Osteocyte (in vitro differentiated cells): ENCODE measurements around the gene IZUMO1R. TPM values are rescaled to one million over a fixed set of nuclear protein-coding genes. Genes with fewer than 3 reads are reported as not detected.

Experiments
- DNase-seq: peaks from one replicate; pipeline ENCODE4 v3.0.0; 2021; ENCODE audit warnings: mixed read lengths; ENCODE audit not compliant: unreplicated experiment; ENCODE audit errors: extremely low spot score
- H3K27ac Mint-ChIP-seq: one replicate; pipeline ENCODE4 v1.8.0; 2021; ENCODE audit warnings: mild to moderate bottlenecking, mixed read lengths; ENCODE audit not compliant: unreplicated experiment
- H3K27me3 Mint-ChIP-seq: one replicate; pipeline ENCODE4 v1.8.0; 2021; ENCODE audit warnings: mixed read lengths; ENCODE audit not compliant: unreplicated experiment
- H3K36me3 Mint-ChIP-seq: one replicate; pipeline ENCODE4 v1.8.0; 2021; ENCODE audit warnings: mixed read lengths; ENCODE audit not compliant: unreplicated experiment
- H3K4me1 Mint-ChIP-seq: one replicate; pipeline ENCODE4 v1.8.0; 2021; ENCODE audit warnings: mixed read lengths; ENCODE audit not compliant: unreplicated experiment
- H3K4me3 Mint-ChIP-seq: one replicate; pipeline ENCODE4 v1.8.0; 2021; ENCODE audit warnings: mild to moderate bottlenecking, moderate library complexity, mixed read lengths; ENCODE audit not compliant: unreplicated experiment
- H3K9me3 Mint-ChIP-seq: one replicate; pipeline ENCODE4 v1.8.0; 2021; ENCODE audit warnings: mixed read lengths; ENCODE audit not compliant: unreplicated experiment
- CTCF ChIP-seq: fragments of 200-600 bp; sonication (generic); IDR thresholded peaks from 2 replicates; pipeline ENCODE4 v1.5.0; 2021; ENCODE audit warnings: antibody characterized with exemption, mild to moderate bottlenecking, moderate library complexity
- total RNA-seq: library from RNA; stranded (reverse); gene quantifications from 2 replicates; pipeline ENCODE4 v1.2.1, GENCODE V29; 2021

The IZUMO1R gene
- total RNA-seq, 1 donor from 2014 or later: not detected

- Mint-ChIP-seq H3K4me3 (no peak overlapping the region), H3K9me3 (no peaks in the 10 kb centered on the region), H3K27ac (no peak overlapping the region), H3K4me1 (peaks cover 4% of the 10 kb centered on the region), H3K27me3 (peaks cover 18% of the 10 kb centered on the region), H3K36me3 (no peaks in the 10 kb centered on the region)
- no peak for DNase-seq
- TF ChIP-seq CTCF: no peak
Observed at GRCh38 chr11:94302776-94303175, 1.6 kb upstream of the IZUMO1R start.

DNA sequence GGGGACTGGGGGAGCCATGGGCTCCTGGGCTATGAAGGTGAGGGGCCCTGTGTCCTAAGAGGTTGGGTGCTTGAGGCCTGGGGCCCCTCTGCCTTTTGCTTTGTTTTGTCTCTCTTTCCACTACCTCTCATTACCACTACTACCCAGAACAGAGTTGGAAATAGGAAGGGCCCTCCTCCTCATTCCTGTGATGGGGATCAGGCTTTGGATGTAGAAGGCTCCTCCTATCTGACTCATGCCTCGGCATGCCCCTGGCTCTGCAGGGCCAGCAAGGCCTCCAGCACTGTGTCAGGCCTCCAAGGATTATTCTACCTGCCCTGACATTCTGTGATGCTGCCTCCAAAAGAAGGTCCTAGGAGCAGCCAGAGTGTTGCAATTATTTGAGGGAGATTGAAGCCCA is 766 bp downstream of the IZUMO1R start:
- peaks cover 4% of the 10 kb centered on the region for H3K4me1 Mint-ChIP-seq
- DNase-seq: no peak
- no peak overlapping the region for H3K27ac Mint-ChIP-seq
- no peak for TF ChIP-seq CTCF
- peaks cover 11% of the 10 kb centered on the region for H3K27me3 Mint-ChIP-seq
- no peak overlapping the region for H3K4me3 Mint-ChIP-seq
- no peaks in the 10 kb centered on the region for H3K9me3 Mint-ChIP-seq
- no peaks in the 10 kb centered on the region for H3K36me3 Mint-ChIP-seq

DNA sequence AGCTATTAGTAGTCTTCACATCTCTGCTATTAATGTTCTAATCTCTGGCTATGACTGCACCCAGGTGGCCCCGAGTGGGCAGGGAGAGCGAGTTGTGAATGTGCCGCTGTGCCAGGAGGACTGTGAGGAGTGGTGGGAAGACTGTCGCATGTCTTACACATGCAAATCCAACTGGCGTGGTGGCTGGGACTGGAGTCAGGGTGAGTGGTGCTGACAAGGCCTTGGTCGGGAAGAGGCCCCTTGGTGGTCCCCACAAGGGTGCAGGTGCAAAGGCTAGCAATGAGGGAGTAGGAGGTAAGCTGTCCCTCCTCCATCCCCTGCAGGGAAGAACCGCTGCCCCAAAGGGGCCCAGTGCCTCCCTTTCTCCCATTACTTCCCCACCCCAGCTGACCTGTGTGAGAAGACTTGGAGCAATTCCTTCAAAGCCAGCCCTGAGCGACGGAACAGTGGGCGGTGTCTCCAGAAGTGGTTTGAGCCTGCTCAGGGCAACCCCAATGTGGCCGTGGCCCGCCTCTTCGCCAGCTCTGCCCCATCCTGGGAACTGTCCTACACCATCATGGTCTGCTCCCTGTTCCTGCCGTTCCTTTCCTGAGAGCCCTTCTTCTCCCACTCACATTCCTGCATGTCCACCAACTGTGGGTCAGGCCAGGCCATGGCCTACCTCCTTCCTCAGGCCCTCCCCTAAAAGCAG is 2.9 kb downstream of the IZUMO1R start:
- H3K27ac Mint-ChIP-seq: no peak overlapping the region
- no peaks in the 10 kb centered on the region for H3K36me3 Mint-ChIP-seq
- H3K4me3 Mint-ChIP-seq: no peak overlapping the region
- no peak for TF ChIP-seq CTCF
- H3K9me3 Mint-ChIP-seq: no peaks in the 10 kb centered on the region
- peaks cover 4% of the 10 kb centered on the region for H3K4me1 Mint-ChIP-seq
- DNase-seq: no peak
- H3K27me3 Mint-ChIP-seq: peaks cover 6% of the 10 kb centered on the region

DNA sequence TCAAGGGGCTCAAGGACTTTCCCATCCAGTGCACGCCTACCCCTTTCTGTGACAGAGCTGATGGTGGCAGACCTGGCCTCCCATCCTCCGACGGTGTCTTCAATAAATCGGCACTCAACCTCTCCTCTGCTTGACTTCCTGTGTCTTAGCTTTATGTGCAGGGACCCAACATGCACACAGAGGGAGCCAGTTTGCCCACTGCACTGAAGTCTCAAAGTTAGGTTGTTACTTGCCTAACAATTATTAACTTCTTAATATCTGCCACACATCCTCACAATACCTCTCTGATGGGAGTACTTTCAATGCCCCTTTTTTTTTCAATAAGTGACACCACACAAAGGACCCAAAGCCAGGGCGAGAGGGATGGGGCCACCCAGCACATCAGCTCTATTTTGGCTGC is 3.6 kb downstream of the IZUMO1R start:
- Mint-ChIP-seq H3K27ac (no peak overlapping the region), H3K4me1 (peaks cover 4% of the 10 kb centered on the region), H3K9me3 (no peaks in the 10 kb centered on the region), H3K36me3 (no peaks in the 10 kb centered on the region), H3K4me3 (no peak overlapping the region), H3K27me3 (peaks cover 2% of the 10 kb centered on the region)
- no peak for TF ChIP-seq CTCF
- no peak for DNase-seq

DNA sequence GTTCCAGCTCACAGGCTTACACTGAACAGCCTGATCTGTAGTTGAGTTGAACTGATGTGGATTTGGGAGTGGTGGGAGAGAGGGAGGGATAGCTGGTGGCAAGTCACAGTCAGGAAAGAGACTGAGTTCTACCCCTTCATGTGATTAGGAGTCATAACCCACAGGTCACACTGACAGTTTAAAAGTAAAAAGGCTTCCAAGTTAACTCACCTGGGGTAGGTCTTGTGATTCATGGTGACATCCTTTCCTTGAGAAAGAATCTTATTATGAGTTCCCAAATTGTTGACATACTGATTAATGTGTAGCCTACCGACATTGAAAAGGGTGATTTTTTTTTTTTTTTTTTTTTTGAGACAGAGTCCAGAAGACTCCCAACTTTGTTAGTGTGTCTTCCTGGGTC is 5.4 kb downstream of the IZUMO1R start:
- no peak overlapping the region for H3K4me3 Mint-ChIP-seq
- no peaks in the 10 kb centered on the region for H3K36me3 Mint-ChIP-seq
- TF ChIP-seq CTCF: no peak
- no peak overlapping the region for H3K27ac Mint-ChIP-seq
- H3K4me1 Mint-ChIP-seq: no peaks in the 10 kb centered on the region
- peaks cover 2% of the 10 kb centered on the region for H3K27me3 Mint-ChIP-seq
- no peak for DNase-seq
- no peaks in the 10 kb centered on the region for H3K9me3 Mint-ChIP-seq
